OCI-LY3 (cell line): ENCODE data around the gene ISYNA1.

Experiments used
- H2AFZ ChIP-seq: fragments of 200-600, 300-600 bp; shearing (Covaris generic); 2 replicates; pipeline ENCODE4 v1.6.0; 2014; ENCODE audit warnings: antibody characterized with exemption, low read depth, low read length
- H3K27ac ChIP-seq: fragments of 200-600, 300-600 bp; sonication (generic); 2 replicates; pipeline ENCODE4 v1.5.1; 2014; ENCODE audit warnings: mild to moderate bottlenecking, low read length, moderate library complexity, mixed read lengths
- H3K27me3 ChIP-seq: fragments of 200-600, 300-600 bp; sonication (generic); 2 replicates; pipeline ENCODE4 v1.6.1; 2014; ENCODE audit warnings: low read depth, low read length, mixed read lengths
- H3K36me3 ChIP-seq: fragments of 200-600, 300-600 bp; sonication (generic); replicated peaks from 2 replicates; pipeline ENCODE3; 2014; ENCODE audit warnings: low read depth, low read length, mixed read lengths
- H3K4me1 ChIP-seq: fragments of 300-600, 200-600 bp; sonication (generic); 2 replicates; pipeline ENCODE4 v1.6.1; 2014; ENCODE audit warnings: low read length, mixed read lengths
- H3K4me2 ChIP-seq: fragments of 200-600, 300-600 bp; sonication (generic); 2 replicates; pipeline ENCODE4 v1.6.1; 2014; ENCODE audit warnings: low read length, mixed read lengths
- H3K4me3 ChIP-seq: fragments of 300-600, 200-600 bp; sonication (generic); 2 replicates; pipeline ENCODE4 v1.5.1; 2014; ENCODE audit warnings: antibody characterized with exemption, mild to moderate bottlenecking, low read length, moderate library complexity
- H3K79me2 ChIP-seq: fragments of 300-600, 200-600 bp; shearing (Covaris generic); 2 replicates; pipeline ENCODE4 v1.6.1; 2014; ENCODE audit warnings: mild to moderate bottlenecking, low read length, mixed read lengths
- H3K9ac ChIP-seq: fragments of 300-600, 200-600 bp; shearing (Covaris generic); 2 replicates; pipeline ENCODE4 v1.6.0; 2014; ENCODE audit warnings: mild to moderate bottlenecking, low read length, moderate library complexity
- H3K9me3 ChIP-seq: fragments of 200-600, 300-600 bp; shearing (Covaris generic); 2 replicates; pipeline ENCODE4 v1.6.1; 2014; ENCODE audit warnings: low read length, mixed read lengths; ENCODE audit not compliant: insufficient read depth
- H4K20me1 ChIP-seq: fragments of 200-600, 300-600 bp; sonication (generic); 2 replicates; pipeline ENCODE4 v1.6.1; 2016; ENCODE audit warnings: low read length, mixed read lengths; ENCODE audit not compliant: insufficient read depth
- EZH2phosphoT487 ChIP-seq: fragments of 200-600 bp; shearing (Covaris generic); IDR thresholded peaks from 2 replicates; pipeline ENCODE4 v1.6.1; 2018; ENCODE audit warnings: antibody characterized with exemption, mixed run types, low read depth
- TF ChIP-seq, protein P1 (sequence below): fragments of 200-600, 300-600 bp; sonication (generic); IDR thresholded peaks from 2 replicates; pipeline ENCODE4 v1.5.1; 2014; ENCODE audit warnings: antibody characterized with exemption, low read length, low read depth

The ISYNA1 gene

DNA sequence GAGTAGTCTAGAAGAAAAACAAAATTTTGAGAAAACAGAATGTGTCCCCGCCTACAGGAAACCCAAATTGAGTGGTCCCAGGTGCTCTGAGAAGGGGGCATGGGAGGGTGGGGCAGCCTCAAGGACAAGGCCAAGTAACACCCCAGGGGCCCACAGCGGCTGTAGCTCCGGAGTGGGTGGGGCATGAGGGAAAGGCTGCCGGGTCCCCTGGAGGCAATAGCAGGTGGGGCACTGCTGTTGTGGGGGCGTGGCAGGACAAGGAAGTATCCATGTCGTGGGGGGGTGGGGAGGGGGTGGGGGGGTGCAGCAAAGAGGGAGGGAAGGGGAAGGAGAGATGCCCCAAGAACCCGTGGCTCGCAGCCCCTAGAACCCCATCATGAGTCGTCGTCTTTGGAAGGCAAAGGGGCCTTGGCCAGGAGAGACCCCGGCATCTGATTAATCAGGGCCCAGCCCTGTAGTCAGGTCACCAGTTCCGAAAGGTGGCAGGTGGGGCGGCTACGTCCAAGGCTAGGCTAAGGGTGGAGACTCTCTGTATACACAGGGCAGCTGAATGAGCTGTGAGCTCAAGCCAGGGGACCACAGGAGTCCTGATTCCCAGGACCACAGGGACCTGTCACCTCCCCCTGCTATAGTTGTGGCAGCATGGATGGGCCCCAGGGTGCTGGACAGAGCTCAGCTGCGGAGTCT lies 7.5 kb upstream of the ISYNA1 start:
- H3K36me3 ChIP-seq, result peaks cover 74% of the 10 kb centered on the region
- H2AFZ ChIP-seq, result no peak overlapping the region
- H3K9ac ChIP-seq, result no peak overlapping the region
- no peaks in the 10 kb centered on the region for H3K4me1 ChIP-seq
- TF ChIP-seq, protein P1, sequence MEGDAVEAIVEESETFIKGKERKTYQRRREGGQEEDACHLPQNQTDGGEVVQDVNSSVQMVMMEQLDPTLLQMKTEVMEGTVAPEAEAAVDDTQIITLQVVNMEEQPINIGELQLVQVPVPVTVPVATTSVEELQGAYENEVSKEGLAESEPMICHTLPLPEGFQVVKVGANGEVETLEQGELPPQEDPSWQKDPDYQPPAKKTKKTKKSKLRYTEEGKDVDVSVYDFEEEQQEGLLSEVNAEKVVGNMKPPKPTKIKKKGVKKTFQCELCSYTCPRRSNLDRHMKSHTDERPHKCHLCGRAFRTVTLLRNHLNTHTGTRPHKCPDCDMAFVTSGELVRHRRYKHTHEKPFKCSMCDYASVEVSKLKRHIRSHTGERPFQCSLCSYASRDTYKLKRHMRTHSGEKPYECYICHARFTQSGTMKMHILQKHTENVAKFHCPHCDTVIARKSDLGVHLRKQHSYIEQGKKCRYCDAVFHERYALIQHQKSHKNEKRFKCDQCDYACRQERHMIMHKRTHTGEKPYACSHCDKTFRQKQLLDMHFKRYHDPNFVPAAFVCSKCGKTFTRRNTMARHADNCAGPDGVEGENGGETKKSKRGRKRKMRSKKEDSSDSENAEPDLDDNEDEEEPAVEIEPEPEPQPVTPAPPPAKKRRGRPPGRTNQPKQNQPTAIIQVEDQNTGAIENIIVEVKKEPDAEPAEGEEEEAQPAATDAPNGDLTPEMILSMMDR, result no peak
- TF ChIP-seq EZH2phosphoT487, result no peak
- no peaks in the 10 kb centered on the region for H3K27me3 ChIP-seq
- H3K4me3 ChIP-seq, result no peak overlapping the region
- peaks cover 38% of the 10 kb centered on the region; the same call in 1 of the 2 replicates for H4K20me1 ChIP-seq
- H3K79me2 ChIP-seq, result peaks cover 10% of the 10 kb centered on the region; the same call in 1 of the 2 replicates
- no peak overlapping the region for H3K4me2 ChIP-seq
- no peak overlapping the region for H3K27ac ChIP-seq
- H3K9me3 ChIP-seq, result no peaks in the 10 kb centered on the region

- peaks cover 1% of the 10 kb centered on the region for H3K4me1 ChIP-seq
- no peak overlapping the region for H2AFZ ChIP-seq
- TF ChIP-seq, protein P1, result no peak
- no peaks in the 10 kb centered on the region for H3K9me3 ChIP-seq
- H3K4me2 ChIP-seq, result no peak overlapping the region
- H4K20me1 ChIP-seq, result peaks cover 39% of the 10 kb centered on the region; the same call in 1 of the 2 replicates
- no peaks in the 10 kb centered on the region for H3K27me3 ChIP-seq
- H3K79me2 ChIP-seq, result peaks cover 10% of the 10 kb centered on the region; the same call in 1 of the 2 replicates
- H3K36me3 ChIP-seq, result peaks cover 65% of the 10 kb centered on the region
- H3K4me3 ChIP-seq, result no peak overlapping the region
- no peak overlapping the region for H3K27ac ChIP-seq
- H3K9ac ChIP-seq, result no peak overlapping the region
These were observed 6.6 kb upstream of the ISYNA1 start for GRCh38 chr19:18444513-18444912.

DNA sequence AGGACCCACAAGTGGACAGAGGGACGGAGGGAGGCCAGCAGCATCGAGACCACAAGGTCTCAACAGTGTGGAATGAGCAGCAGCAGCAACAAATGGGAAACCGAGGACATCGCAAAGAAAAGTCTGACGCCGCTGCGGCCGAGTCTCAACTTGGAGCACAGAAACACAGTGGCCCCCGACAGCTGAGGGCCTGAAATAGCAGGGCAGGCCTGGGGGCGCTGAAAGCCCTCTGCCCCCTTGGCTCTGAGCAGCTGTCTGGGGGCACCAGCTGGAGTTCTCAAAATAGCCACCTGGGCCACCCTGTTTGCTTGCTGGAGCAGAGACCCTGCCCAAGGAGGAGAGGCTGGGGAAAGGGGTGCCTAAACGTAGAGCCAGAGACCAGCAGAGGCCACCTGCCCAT lies 5.9 kb upstream of the ISYNA1 start:
- no peak overlapping the region for H3K9ac ChIP-seq
- H2AFZ ChIP-seq, result no peak overlapping the region
- peaks cover 8% of the 10 kb centered on the region for H3K4me1 ChIP-seq
- H4K20me1 ChIP-seq, result peaks cover 38% of the 10 kb centered on the region; the same call in 1 of the 2 replicates
- no peak overlapping the region for H3K4me2 ChIP-seq
- H3K9me3 ChIP-seq, result no peaks in the 10 kb centered on the region
- H3K4me3 ChIP-seq, result no peak overlapping the region
- H3K79me2 ChIP-seq, result peaks cover 10% of the 10 kb centered on the region; the same call in 1 of the 2 replicates
- no peaks in the 10 kb centered on the region for H3K27me3 ChIP-seq
- no peak for TF ChIP-seq EZH2phosphoT487
- TF ChIP-seq, protein P1, result no peak
- H3K27ac ChIP-seq, result no peak overlapping the region
- peaks cover 58% of the 10 kb centered on the region for H3K36me3 ChIP-seq

- Histone ChIP-seq H3K27me3 (no peaks in the 10 kb centered on the region), H3K36me3 (peaks cover 54% of the 10 kb centered on the region), H4K20me1 (peaks cover 35% of the 10 kb centered on the region; the same call in 1 of the 2 replicates), H3K79me2 (peaks cover 8% of the 10 kb centered on the region; the same call in 1 of the 2 replicates), H3K4me3 (no peak overlapping the region), H3K4me1 (peaks cover 10% of the 10 kb centered on the region), H3K4me2 (no peak overlapping the region), H3K9me3 (no peaks in the 10 kb centered on the region), H3K9ac (no peak overlapping the region), H3K27ac (no peak overlapping the region), H2AFZ (no peak overlapping the region)
- TF ChIP-seq, protein P1, result no peak
- no peak for TF ChIP-seq EZH2phosphoT487
These were observed 5.5 kb upstream of the ISYNA1 start for GRCh38 chr19:18443406-18443805.
